ENCODE measurements around the gene VTI1A. TPM values are rescaled to one million over a fixed set of nuclear protein-coding genes. Genes with fewer than 3 reads are reported as not detected.

VTI1A gene
- total RNA-seq, 1 donor: 37.1 TPM

- no peak for DNase-seq (ENCODE audit: low read depth)
- TF ChIP-seq CTCF (IDR thresholded peaks at IDR 0.05; ENCODE audit: insufficient read depth, low read depth, low read length): no peak
- no peak overlapping the region for H3K4me3 ChIP-seq (ENCODE audit: low read depth, low read length)
Measured at GRCh38 chr10:112701211-112701877, 254.3 kb downstream of the VTI1A start.

- H3K4me3 ChIP-seq (ENCODE audit: low read depth, low read length): no peak overlapping the region
- no peak for DNase-seq (ENCODE audit: low read depth)
- TF ChIP-seq CTCF (IDR thresholded peaks at IDR 0.05; ENCODE audit: insufficient read depth, low read depth, low read length): no peak
Measured at GRCh38 chr10:112701878-112702255, 254.9 kb downstream of the VTI1A start.

- no peak overlapping the region for H3K4me3 ChIP-seq (ENCODE audit: low read depth, low read length)
- no peak for DNase-seq (ENCODE audit: low read depth)
- no peak for TF ChIP-seq CTCF (IDR thresholded peaks at IDR 0.05; ENCODE audit: insufficient read depth, low read depth, low read length)
Measured at GRCh38 chr10:112706577-112706976, 259.6 kb downstream of the VTI1A start.

GRCh38 chr10:112708461-112708860 is 261.4 kb downstream of the VTI1A start:
- H3K4me3 ChIP-seq (ENCODE audit: low read depth, low read length): no peak overlapping the region
- DNase-seq (ENCODE audit: low read depth): no peak
- TF ChIP-seq CTCF (IDR thresholded peaks at IDR 0.05; ENCODE audit: insufficient read depth, low read depth, low read length): no peak

GRCh38 chr10:112710528-112710927 is 263.5 kb downstream of the VTI1A start:
- DNase-seq (ENCODE audit: low read depth): no peak
- H3K4me3 ChIP-seq (ENCODE audit: low read depth, low read length): no peak overlapping the region
- TF ChIP-seq CTCF (IDR thresholded peaks at IDR 0.05; ENCODE audit: insufficient read depth, low read depth, low read length): no peak

GRCh38 chr10:112711366-112711765 is 264.4 kb downstream of the VTI1A start:
- TF ChIP-seq CTCF (IDR thresholded peaks at IDR 0.05; ENCODE audit: insufficient read depth, low read depth, low read length): no peak
- peak; percentile 70 for DNase-seq (ENCODE audit: low read depth)
- H3K4me3 ChIP-seq (ENCODE audit: low read depth, low read length): no peak overlapping the region

- H3K4me3 ChIP-seq (ENCODE audit: low read depth, low read length): no peak overlapping the region
- DNase-seq (ENCODE audit: low read depth): no peak
- TF ChIP-seq CTCF (IDR thresholded peaks at IDR 0.05; ENCODE audit: insufficient read depth, low read depth, low read length): no peak
Measured at GRCh38 chr10:112712536-112712935, 265.5 kb downstream of the VTI1A start.
